GM19023 (cell line): Measurements from ENCODE around the gene DYNLL1.

Experiments
- ATAC-seq: cut with Tn5 transposase; IDR thresholded peaks from one replicate; pipeline ENCODE4 v1.9.1; 2021; ENCODE audit warnings: mild to moderate bottlenecking, moderate library complexity; ENCODE audit not compliant: unreplicated experiment

The DYNLL1 gene

DNA sequence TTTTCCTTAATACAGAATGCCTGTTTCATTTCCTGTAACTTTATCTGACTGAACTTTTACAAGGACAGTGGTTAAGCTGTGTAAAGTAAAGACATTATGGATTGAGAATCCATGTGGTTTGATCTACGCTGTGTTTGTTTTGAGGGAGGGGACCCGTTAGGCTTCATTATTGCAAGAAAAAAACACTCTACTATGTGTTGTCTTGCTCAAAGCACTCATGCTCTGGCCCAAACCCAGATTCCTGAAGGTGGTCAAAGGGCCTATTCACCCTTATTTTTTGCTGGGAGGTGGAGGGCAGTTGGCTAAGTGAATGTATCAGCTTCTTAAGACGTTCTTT lies 50.1 kb downstream of the DYNLL1 start:
- ATAC-seq: no peak
